ENCODE measurements around the gene SCAF4. TPM values are rescaled to one million over a fixed set of nuclear protein-coding genes. Genes with fewer than 3 reads are reported as not detected.

SCAF4 gene
- total RNA-seq, 2 experiments from 2014 or later = 52.0 to 53.9 TPM

GRCh38 chr21:31624181-31624580 is 107.7 kb downstream of the SCAF4 start:
- Mint-ChIP-seq H3K27ac (no peak overlapping the region), H3K27me3 (peaks cover 2% of the 10 kb centered on the region), H3K4me1 (peaks cover 8% of the 10 kb centered on the region), H3K9me3 (ENCODE audit: low read depth) (no peaks in the 10 kb centered on the region), H3K36me3 (peaks cover 1% of the 10 kb centered on the region), H3K4me3 (no peak overlapping the region)
- ATAC-seq = no peak
- CTCF ChIA-PET = interaction anchor here (1.5 kb wide), 1 partner anchor 19 kb away, joined by 3 read pairs; no protein-coding TSS in a partner anchor
- DNase-seq = no peak

GRCh38 chr21:31623664-31624063 is 108.3 kb downstream of the SCAF4 start:
- H3K27me3 Mint-ChIP-seq = peaks cover 2% of the 10 kb centered on the region
- DNase-seq (no peak), ATAC-seq (no peak)
- no peaks in the 10 kb centered on the region for H3K9me3 Mint-ChIP-seq (ENCODE audit: low read depth)
- peaks cover 3% of the 10 kb centered on the region for H3K36me3 Mint-ChIP-seq
- H3K4me3 Mint-ChIP-seq = no peak overlapping the region
- H3K27ac Mint-ChIP-seq = no peak overlapping the region
- CTCF ChIA-PET = interaction anchor here (1.5 kb wide), 1 partner anchor 18 kb away, joined by 3 read pairs; no protein-coding TSS in a partner anchor
- peaks cover 13% of the 10 kb centered on the region for H3K4me1 Mint-ChIP-seq

GRCh38 chr21:31622397-31622796 is 109.5 kb downstream of the SCAF4 start:
- CTCF ChIA-PET = no interaction called here
- ATAC-seq (no peak), DNase-seq (no peak)
- Mint-ChIP-seq H3K9me3 (ENCODE audit: low read depth) (no peaks in the 10 kb centered on the region), H3K4me3 (no peak overlapping the region), H3K36me3 (peaks cover 5% of the 10 kb centered on the region), H3K27ac (no peak overlapping the region), H3K4me1 (peaks cover 15% of the 10 kb centered on the region), H3K27me3 (no peaks in the 10 kb centered on the region)

Other genes starting within 250 kb of the SCAF4 start
- gene SOD1, start 72.4 kb downstream of the SCAF4 start, total RNA-seq = 100 to 1,000 TPM; 190 to 265 TPM
- under 1 TPM in 1 of 2 experiments, not detected in 1; 0.28 TPM for gene HUNK, start 140.9 kb upstream of the SCAF4 start, total RNA-seq